K562 (cell line): ENCODE data around the gene SNX1. TPM values are rescaled to one million over a fixed set of nuclear protein-coding genes. Genes with fewer than 3 reads are reported as not detected.
A peak's percentile ranks its signal among the peaks of the same experiment; 100 is the strongest.

Experiments used
- ARID1B ChIP-seq: fragments of 450-650 bp; IDR thresholded peaks from 2 replicates; pipeline ENCODE4 v1.6.1; 2016; ENCODE audit warnings: antibody characterized with exemption, mild to moderate bottlenecking, inconsistent platforms
- C11orf30 ChIP-seq: fragments of 450-650 bp; IDR thresholded peaks from 2 replicates; pipeline ENCODE4 v1.6.1; 2016; ENCODE audit warnings: low read depth, mild to moderate bottlenecking
- CHD2 ChIP-seq: IDR thresholded peaks from 2 replicates; pipeline ENCODE4 v1.6.1; 2011; ENCODE audit warnings: low read depth, low read length
- FOS ChIP-seq: IDR thresholded peaks from 3 replicates; pipeline ENCODE4 v1.6.1; 2011; ENCODE audit not compliant: insufficient read length; ENCODE audit errors: extremely low read depth
- HNRNPLL ChIP-seq: fragments of 200-400 bp; formaldehyde crosslinking; IDR thresholded peaks from 2 replicates; pipeline ENCODE4 v1.6.1; 2017; ENCODE audit warnings: low read length, low read depth, mild to moderate bottlenecking; ENCODE audit not compliant: poor library complexity, severe bottlenecking
- MYC ChIP-seq, 2 experiments: fragments of 250-450 bp in 1 of 2; sonication (Bioruptor Pico) in 1 of 2; IDR thresholded peaks; 2 replicates each; pipeline versions ENCODE4 v1.5.1 to v1.6.1; 2012 to 2021; ENCODE audit warnings: low read depth in 2 of 2, borderline replicate concordance in 1 of 2, improper control_type of control experiment in 1 of 2, low read length in 1 of 2, mild to moderate bottlenecking in 1 of 2, moderate library complexity in 1 of 2
- RAD21 ChIP-seq, 2 experiments: fragments of 250-450 bp in 1 of 2; fragments of 450-650 bp in 1 of 2; sonication (Bioruptor Pico) in 1 of 2; formaldehyde crosslinking in 1 of 2; IDR thresholded peaks in 1 of 2; conservative IDR thresholded peaks in 1 of 2; 2 replicates each; pipeline versions ENCODE4 v1.4.0 to v1.8.0; 2020 to 2022; ENCODE audit warnings: mild to moderate bottlenecking in 2 of 2, moderate library complexity in 1 of 2
- RB1 ChIP-seq: fragments of 450-650 bp; IDR thresholded peaks from 2 replicates; pipeline ENCODE4 v1.6.1; 2017; ENCODE audit warnings: low read depth, mild to moderate bottlenecking
- SIN3A ChIP-seq, 2 experiments: fragments of 150-350 bp in 1 of 2; IDR thresholded peaks; 2 replicates each; pipeline ENCODE4 v1.6.1; 2011 to 2016; ENCODE audit warnings: borderline replicate concordance in 2 of 2, low read depth in 2 of 2, low read length in 2 of 2, mild to moderate bottlenecking in 2 of 2, moderate library complexity in 2 of 2; ENCODE audit not compliant: control insufficient read depth in 1 of 2
- ZNF76 ChIP-seq: fragments of 250-450 bp; sonication (Bioruptor Pico); IDR thresholded peaks from 2 replicates; pipeline ENCODE4 v1.4.0; 2020; ENCODE audit warnings: mild to moderate bottlenecking, moderate library complexity, borderline replicate concordance
- polyA plus RNA-seq, 8 experiments: library from polyadenylated mRNA; depleted of rRNA in 4 of 8; stranded (reverse) in 5 of 8; unstranded in 3 of 8; fragments of >200 nt; fragmentation: Nextera tagmentation in 2 of 8; fragmentation: Illumina TruSeq in 1 of 8; extraction: Ambion mirVana in 2 of 8; extraction: Trizol in 1 of 8; gene quantifications; 2 replicates each; pipeline versions ENCODE4 v1.2.1 to v1.2.3, GENCODE V29; 2011 to 2014; ENCODE audit warnings: inconsistent platforms in 1 of 8, missing spikeins in 1 of 8
- total RNA-seq, 7 experiments: library from RNA; depleted of rRNA in 6 of 7; stranded (reverse); fragments of >200 nt in 6 of 7; fragmentation: Illumina TruSeq in 2 of 7; extraction: Trizol in 2 of 7; gene quantifications; 2 replicates each; pipeline versions ENCODE4 v1.2.1 to v1.2.3, GENCODE V29; 2011 to 2021; ENCODE audit warnings: low replicate concordance in 1 of 7
- TF ChIP-seq, protein P1 (sequence below): fragments of 450-650 bp; IDR thresholded peaks from 2 replicates; pipeline ENCODE4 v1.6.1; 2016; ENCODE audit warnings: mild to moderate bottlenecking, moderate library complexity
- TF ChIP-seq, protein P2 (sequence below): sonication (generic); formaldehyde crosslinking; IDR thresholded peaks from 2 replicates; pipeline ENCODE4 v1.9.0; 2022; ENCODE audit warnings: mild to moderate bottlenecking, missing genetic modification reagents
- TF ChIP-seq, protein P3 (sequence below): fragments of 250-450 bp; sonication (Bioruptor Pico); IDR thresholded peaks from 2 replicates; pipeline ENCODE4 v1.8.0; 2022; ENCODE audit warnings: moderate library complexity, mild to moderate bottlenecking, inconsistent platforms

The SNX1 gene
- total and polyA plus RNA-seq, 9 of the 15 experiments (the other 6 are each of a cell fraction or from before 2014, with no cell fraction given): 11.0 to 105 (median 59.9) TPM

DNA sequence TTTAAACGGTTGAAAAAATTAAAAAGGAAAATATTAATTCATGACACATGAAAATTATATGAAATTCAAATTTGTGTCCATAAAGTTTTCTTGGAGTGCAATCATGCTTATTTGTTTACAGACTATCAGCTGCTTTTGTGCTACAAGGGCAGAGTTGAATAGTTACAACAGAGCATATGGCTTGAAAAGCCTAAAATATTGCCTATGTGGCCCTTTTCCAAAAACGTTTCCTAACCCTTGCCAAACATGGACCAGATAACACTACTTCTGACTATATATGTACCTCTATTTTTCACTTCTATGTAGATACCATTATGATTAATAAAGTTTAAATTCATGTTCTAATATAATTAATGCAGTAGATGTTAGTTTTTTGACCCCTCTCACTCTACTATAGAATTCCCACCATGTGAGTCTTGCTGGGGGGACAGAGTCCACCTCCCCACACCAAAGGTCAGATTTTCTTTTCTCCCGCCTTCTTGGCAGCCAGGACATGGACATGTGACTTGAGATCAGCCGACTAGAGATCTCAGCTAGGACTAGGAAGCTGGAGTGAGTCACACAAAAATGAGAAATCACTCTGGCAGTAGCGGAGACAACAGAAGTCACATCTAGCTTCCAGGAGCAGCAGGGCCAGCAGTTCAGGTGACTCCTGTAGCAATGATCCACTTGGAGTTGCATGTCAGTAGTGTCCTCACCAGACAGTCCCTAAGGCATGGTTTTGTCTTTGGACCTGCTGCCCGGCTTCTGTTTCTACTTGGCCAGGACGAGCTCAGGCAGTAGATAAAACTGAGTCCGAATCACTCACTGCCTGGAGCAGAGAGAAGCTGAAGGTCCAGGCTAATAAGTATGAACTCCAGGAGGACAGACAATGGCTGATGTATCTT is 24.6 kb upstream of the SNX1 start (continued):
- TF ChIP-seq, protein P1, sequence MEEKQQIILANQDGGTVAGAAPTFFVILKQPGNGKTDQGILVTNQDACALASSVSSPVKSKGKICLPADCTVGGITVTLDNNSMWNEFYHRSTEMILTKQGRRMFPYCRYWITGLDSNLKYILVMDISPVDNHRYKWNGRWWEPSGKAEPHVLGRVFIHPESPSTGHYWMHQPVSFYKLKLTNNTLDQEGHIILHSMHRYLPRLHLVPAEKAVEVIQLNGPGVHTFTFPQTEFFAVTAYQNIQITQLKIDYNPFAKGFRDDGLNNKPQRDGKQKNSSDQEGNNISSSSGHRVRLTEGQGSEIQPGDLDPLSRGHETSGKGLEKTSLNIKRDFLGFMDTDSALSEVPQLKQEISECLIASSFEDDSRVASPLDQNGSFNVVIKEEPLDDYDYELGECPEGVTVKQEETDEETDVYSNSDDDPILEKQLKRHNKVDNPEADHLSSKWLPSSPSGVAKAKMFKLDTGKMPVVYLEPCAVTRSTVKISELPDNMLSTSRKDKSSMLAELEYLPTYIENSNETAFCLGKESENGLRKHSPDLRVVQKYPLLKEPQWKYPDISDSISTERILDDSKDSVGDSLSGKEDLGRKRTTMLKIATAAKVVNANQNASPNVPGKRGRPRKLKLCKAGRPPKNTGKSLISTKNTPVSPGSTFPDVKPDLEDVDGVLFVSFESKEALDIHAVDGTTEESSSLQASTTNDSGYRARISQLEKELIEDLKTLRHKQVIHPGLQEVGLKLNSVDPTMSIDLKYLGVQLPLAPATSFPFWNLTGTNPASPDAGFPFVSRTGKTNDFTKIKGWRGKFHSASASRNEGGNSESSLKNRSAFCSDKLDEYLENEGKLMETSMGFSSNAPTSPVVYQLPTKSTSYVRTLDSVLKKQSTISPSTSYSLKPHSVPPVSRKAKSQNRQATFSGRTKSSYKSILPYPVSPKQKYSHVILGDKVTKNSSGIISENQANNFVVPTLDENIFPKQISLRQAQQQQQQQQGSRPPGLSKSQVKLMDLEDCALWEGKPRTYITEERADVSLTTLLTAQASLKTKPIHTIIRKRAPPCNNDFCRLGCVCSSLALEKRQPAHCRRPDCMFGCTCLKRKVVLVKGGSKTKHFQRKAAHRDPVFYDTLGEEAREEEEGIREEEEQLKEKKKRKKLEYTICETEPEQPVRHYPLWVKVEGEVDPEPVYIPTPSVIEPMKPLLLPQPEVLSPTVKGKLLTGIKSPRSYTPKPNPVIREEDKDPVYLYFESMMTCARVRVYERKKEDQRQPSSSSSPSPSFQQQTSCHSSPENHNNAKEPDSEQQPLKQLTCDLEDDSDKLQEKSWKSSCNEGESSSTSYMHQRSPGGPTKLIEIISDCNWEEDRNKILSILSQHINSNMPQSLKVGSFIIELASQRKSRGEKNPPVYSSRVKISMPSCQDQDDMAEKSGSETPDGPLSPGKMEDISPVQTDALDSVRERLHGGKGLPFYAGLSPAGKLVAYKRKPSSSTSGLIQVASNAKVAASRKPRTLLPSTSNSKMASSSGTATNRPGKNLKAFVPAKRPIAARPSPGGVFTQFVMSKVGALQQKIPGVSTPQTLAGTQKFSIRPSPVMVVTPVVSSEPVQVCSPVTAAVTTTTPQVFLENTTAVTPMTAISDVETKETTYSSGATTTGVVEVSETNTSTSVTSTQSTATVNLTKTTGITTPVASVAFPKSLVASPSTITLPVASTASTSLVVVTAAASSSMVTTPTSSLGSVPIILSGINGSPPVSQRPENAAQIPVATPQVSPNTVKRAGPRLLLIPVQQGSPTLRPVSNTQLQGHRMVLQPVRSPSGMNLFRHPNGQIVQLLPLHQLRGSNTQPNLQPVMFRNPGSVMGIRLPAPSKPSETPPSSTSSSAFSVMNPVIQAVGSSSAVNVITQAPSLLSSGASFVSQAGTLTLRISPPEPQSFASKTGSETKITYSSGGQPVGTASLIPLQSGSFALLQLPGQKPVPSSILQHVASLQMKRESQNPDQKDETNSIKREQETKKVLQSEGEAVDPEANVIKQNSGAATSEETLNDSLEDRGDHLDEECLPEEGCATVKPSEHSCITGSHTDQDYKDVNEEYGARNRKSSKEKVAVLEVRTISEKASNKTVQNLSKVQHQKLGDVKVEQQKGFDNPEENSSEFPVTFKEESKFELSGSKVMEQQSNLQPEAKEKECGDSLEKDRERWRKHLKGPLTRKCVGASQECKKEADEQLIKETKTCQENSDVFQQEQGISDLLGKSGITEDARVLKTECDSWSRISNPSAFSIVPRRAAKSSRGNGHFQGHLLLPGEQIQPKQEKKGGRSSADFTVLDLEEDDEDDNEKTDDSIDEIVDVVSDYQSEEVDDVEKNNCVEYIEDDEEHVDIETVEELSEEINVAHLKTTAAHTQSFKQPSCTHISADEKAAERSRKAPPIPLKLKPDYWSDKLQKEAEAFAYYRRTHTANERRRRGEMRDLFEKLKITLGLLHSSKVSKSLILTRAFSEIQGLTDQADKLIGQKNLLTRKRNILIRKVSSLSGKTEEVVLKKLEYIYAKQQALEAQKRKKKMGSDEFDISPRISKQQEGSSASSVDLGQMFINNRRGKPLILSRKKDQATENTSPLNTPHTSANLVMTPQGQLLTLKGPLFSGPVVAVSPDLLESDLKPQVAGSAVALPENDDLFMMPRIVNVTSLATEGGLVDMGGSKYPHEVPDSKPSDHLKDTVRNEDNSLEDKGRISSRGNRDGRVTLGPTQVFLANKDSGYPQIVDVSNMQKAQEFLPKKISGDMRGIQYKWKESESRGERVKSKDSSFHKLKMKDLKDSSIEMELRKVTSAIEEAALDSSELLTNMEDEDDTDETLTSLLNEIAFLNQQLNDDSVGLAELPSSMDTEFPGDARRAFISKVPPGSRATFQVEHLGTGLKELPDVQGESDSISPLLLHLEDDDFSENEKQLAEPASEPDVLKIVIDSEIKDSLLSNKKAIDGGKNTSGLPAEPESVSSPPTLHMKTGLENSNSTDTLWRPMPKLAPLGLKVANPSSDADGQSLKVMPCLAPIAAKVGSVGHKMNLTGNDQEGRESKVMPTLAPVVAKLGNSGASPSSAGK: peak; percentile 20; the same call in 1 of the 2 replicates
- TF ChIP-seq ZNF76 (CRISPR knock-in tag) (no peak), ARID1B (peak; percentile 24; the same call in 1 of the 2 replicates), SIN3A (IDR thresholded peaks at IDR 0.05; ENCODE audit: borderline replicate concordance in 2 of 2, control insufficient read depth in 1 of 2, low read depth in 2 of 2, low read length in 2 of 2) (no peak), HNRNPLL (no peak), FOS (peak; percentile 12), RAD21 (CRISPR knock-in tag; conservative IDR thresholded peaks at IDR 0.05 in 1 of 2, IDR thresholded peaks at IDR 0.05 in 1 of 2) (peak in 1 of 2 experiments; percentile 13; a peak in 1 of 4 replicates), MYC (IDR thresholded peaks at IDR 0.05; ENCODE audit: low read depth, low read length) (0 out of 2 replicates have a peak, but pooled peaks have one; percentile 31), MYC (CRISPR knock-in tag; IDR thresholded peaks at IDR 0.05; ENCODE audit: borderline replicate concordance, low read depth) (no peak), RB1 (no peak), CHD2 (no peak), C11orf30 (peak; percentile 13; the same call in 1 of the 2 replicates)
- TF ChIP-seq, protein P2, sequence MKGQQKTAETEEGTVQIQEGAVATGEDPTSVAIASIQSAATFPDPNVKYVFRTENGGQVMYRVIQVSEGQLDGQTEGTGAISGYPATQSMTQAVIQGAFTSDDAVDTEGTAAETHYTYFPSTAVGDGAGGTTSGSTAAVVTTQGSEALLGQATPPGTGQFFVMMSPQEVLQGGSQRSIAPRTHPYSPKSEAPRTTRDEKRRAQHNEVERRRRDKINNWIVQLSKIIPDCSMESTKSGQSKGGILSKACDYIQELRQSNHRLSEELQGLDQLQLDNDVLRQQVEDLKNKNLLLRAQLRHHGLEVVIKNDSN (CRISPR knock-in tag): peak; percentile 83
- TF ChIP-seq, protein P3, sequence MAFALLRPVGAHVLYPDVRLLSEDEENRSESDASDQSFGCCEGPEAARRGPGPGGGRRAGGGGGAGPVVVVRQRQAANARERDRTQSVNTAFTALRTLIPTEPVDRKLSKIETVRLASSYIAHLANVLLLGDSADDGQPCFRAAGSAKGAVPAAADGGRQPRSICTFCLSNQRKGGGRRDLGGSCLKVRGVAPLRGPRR (CRISPR knock-in tag): no peak
